HepG2 (cell line): ENCODE measurements around the gene ST6GALNAC6. TPM values are rescaled to one million over a fixed set of nuclear protein-coding genes. Genes with fewer than 3 reads are reported as not detected.

ENCODE experiments used
- ATM ChIP-seq: fragments of 450-650 bp; IDR thresholded peaks from 2 replicates; pipeline ENCODE4 v1.7.1; 2017; ENCODE audit warnings: mild to moderate bottlenecking, borderline replicate concordance
- BHLHE40 ChIP-seq: IDR thresholded peaks from 2 replicates; pipeline ENCODE4 v1.6.1; 2011; ENCODE audit warnings: low read length, improper control_type of control experiment
- ERF ChIP-seq: IDR thresholded peaks from 2 replicates; pipeline ENCODE4 v1.6.1; 2018; ENCODE audit warnings: missing biosample characterization, missing genetic modification reagents
- HOXA9 ChIP-seq: sonication (generic); formaldehyde crosslinking; IDR thresholded peaks from 2 replicates; pipeline ENCODE4 v1.8.1; 2022; ENCODE audit warnings: missing genetic modification reagents, mild to moderate bottlenecking, moderate library complexity, borderline replicate concordance
- MED1 ChIP-seq: sonication (generic); formaldehyde crosslinking; IDR thresholded peaks from 2 replicates; pipeline ENCODE4 v1.4.0; 2020; ENCODE audit warnings: missing genetic modification reagents
- NFIC ChIP-seq: IDR thresholded peaks from 2 replicates; pipeline ENCODE4 v1.6.1; 2012; ENCODE audit warnings: mild to moderate bottlenecking, low read length, inconsistent platforms
- NR2F2 ChIP-seq: IDR thresholded peaks from 2 replicates; pipeline ENCODE4 v1.6.1; 2012; ENCODE audit warnings: low read depth, inconsistent platforms, borderline replicate concordance
- PITX1 ChIP-seq: sonication (generic); formaldehyde crosslinking; IDR thresholded peaks from 2 replicates; pipeline ENCODE4 v1.5.1; 2020; ENCODE audit warnings: mild to moderate bottlenecking, missing genetic modification reagents
- RBFOX2 ChIP-seq: fragments of 200-400 bp; formaldehyde crosslinking; IDR thresholded peaks from 2 replicates; pipeline ENCODE4 v1.6.1; 2017; ENCODE audit warnings: low read depth, mild to moderate bottlenecking, low read length
- REXO4 ChIP-seq: sonication (generic); formaldehyde crosslinking; IDR thresholded peaks from 2 replicates; pipeline ENCODE4 v1.8.0; 2022; ENCODE audit warnings: missing genetic modification reagents, mild to moderate bottlenecking, borderline replicate concordance
- RXRB ChIP-seq: IDR thresholded peaks from 2 replicates; pipeline ENCODE4 v1.6.1; 2016; ENCODE audit warnings: borderline replicate concordance, missing genetic modification reagents, missing compliant biosample characterization
- SOX5 ChIP-seq: IDR thresholded peaks from 2 replicates; pipeline ENCODE4 v1.6.1; 2016; ENCODE audit warnings: borderline replicate concordance
- ZNF12 ChIP-seq: sonication (generic); formaldehyde crosslinking; IDR thresholded peaks from 2 replicates; pipeline ENCODE4 v1.5.0; 2020; ENCODE audit warnings: missing genetic modification reagents
- ZNF296 ChIP-seq: sonication (generic); formaldehyde crosslinking; conservative IDR thresholded peaks from 2 replicates; pipeline ENCODE4 v1.5.0; 2020; ENCODE audit warnings: mild to moderate bottlenecking, missing genetic modification reagents
- ZNF546 ChIP-seq: sonication (generic); formaldehyde crosslinking; conservative IDR thresholded peaks from 2 replicates; pipeline ENCODE4 v1.8.1; 2023; ENCODE audit warnings: mild to moderate bottlenecking, missing genetic modification reagents
- ZNF589 ChIP-seq: sonication (generic); formaldehyde crosslinking; conservative IDR thresholded peaks from 2 replicates; pipeline ENCODE4 v1.8.0; 2022; ENCODE audit warnings: mild to moderate bottlenecking, moderate library complexity, missing genetic modification reagents
- ZNF615 ChIP-seq: sonication (generic); formaldehyde crosslinking; IDR thresholded peaks from 2 replicates; pipeline ENCODE4 v1.5.0; 2020; ENCODE audit warnings: mild to moderate bottlenecking, missing genetic modification reagents, borderline replicate concordance
- ZNF629 ChIP-seq: sonication (generic); formaldehyde crosslinking; conservative IDR thresholded peaks from 2 replicates; pipeline ENCODE4 v1.5.0; 2020; ENCODE audit warnings: missing genetic modification reagents
- ZNF674 ChIP-seq: sonication (generic); formaldehyde crosslinking; IDR thresholded peaks from 2 replicates; pipeline ENCODE4 v1.5.0; 2020; ENCODE audit warnings: low read depth, mild to moderate bottlenecking, missing genetic modification reagents
- ZSCAN21 ChIP-seq: sonication (generic); formaldehyde crosslinking; IDR thresholded peaks from 2 replicates; pipeline ENCODE4 v1.8.0; 2022; ENCODE audit warnings: mild to moderate bottlenecking, missing genetic modification reagents, moderate library complexity, borderline replicate concordance
- polyA plus RNA-seq, 8 experiments: library from polyadenylated mRNA; depleted of rRNA in 3 of 8; stranded (reverse) in 7 of 8; unstranded in 1 of 8; fragments of >200 nt; fragmentation: Illumina TruSeq in 4 of 8; extraction: Trizol in 4 of 8; gene quantifications; 2 replicates each; pipeline versions ENCODE4 v1.2.1 to v1.2.3, GENCODE V29; 2011 to 2016; ENCODE audit warnings: low read depth in 4 of 8, missing spikeins in 1 of 8, mixed read lengths in 1 of 8; ENCODE audit not compliant: insufficient read depth in 1 of 8
- total RNA-seq, 5 experiments: library from RNA; depleted of rRNA; stranded (reverse); fragments of >200 nt; fragmentation: Illumina TruSeq; extraction: Trizol; gene quantifications; 2 replicates each; pipeline ENCODE4 v1.2.3, GENCODE V29; 2016; ENCODE audit warnings: low read depth in 1 of 5
- TF ChIP-seq, protein P1 (sequence below): IDR thresholded peaks from 2 replicates; pipeline ENCODE4 v1.6.1; 2016; ENCODE audit warnings: low read depth, control low read depth
- TF ChIP-seq, protein P2 (sequence below): sonication (generic); formaldehyde crosslinking; IDR thresholded peaks from 2 replicates; pipeline ENCODE4 v1.4.0; 2020; ENCODE audit warnings: mild to moderate bottlenecking, missing genetic modification reagents
- TF ChIP-seq, protein P3 (sequence below): fragments of 450-650 bp; IDR thresholded peaks from 2 replicates; pipeline ENCODE4 v1.6.1; 2017
- TF ChIP-seq, protein P4 (sequence below): sonication (generic); formaldehyde crosslinking; IDR thresholded peaks from 2 replicates; pipeline ENCODE4 v1.4.0; 2020; ENCODE audit warnings: missing genetic modification reagents

Gene ST6GALNAC6
- total and polyA plus RNA-seq, 2 of the 13 experiments (the other 11 are each of a cell fraction or from before 2014, with no cell fraction given), result 18.5 to 65.4 TPM

DNA sequence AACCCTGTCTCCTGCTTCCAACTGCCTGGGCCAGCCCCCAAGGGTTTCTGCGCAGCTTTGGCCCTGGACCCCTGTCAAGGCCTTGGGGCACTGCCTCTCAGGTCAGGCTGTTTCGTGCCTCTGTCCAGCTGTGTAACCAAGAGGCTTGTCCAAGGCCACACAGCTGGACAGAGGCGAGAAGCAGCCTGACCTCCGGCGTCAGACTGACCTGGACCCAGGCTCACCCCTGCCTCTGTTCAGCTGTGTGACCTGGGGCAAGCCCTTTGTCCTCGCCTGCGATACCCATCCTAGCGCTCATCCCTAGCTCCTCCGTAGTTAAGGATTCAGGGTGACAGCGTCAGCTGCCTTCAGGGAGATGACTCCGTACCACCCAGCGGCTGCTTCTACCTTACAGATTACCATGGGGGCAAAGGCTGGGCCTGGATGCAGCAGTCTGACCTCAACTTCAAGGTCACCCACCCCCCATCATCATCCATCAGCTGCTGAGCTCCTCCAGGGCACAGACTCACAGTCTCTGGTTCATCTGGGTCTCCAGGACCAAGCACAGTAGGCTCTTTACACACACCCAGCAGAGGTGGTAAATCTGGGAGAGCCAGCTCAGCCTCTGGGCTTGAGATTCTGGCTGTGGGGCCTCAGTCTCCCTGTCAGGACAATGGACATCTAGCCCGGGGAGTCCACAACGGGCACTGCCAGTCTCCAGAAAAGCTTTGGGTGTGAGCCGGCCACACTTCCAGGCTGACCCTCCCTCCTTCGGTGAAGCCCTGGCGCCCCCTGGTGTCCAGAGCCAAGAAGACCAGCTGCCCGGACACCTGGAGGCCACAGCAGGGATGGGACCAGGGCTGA lies 29.9 kb downstream of the ST6GALNAC6 start (continued):
- TF ChIP-seq BHLHE40 (no peak), ERF (CRISPR knock-in tag) (peak; percentile 66), ZNF615 (no peak), ZNF629 (CRISPR knock-in tag) (peak; percentile 72), HOXA9 (no peak), ZSCAN21 (no peak), ZNF674 (CRISPR knock-in tag) (no peak), RXRB (CRISPR knock-in tag) (peak; percentile 34; the same call in 1 of the 2 replicates), ATM (no peak), SOX5 (CRISPR knock-in tag) (no peak), ZNF546 (CRISPR knock-in tag) (no peak), MED1 (CRISPR knock-in tag) (peak; percentile 22; the same call in 1 of the 2 replicates), RBFOX2 (no peak), PITX1 (no peak), NFIC (no peak), ZNF589 (CRISPR knock-in tag) (no peak), ZNF12 (CRISPR knock-in tag) (no peak), ZNF296 (CRISPR knock-in tag) (no peak), NR2F2 (peak; percentile 19; the same call in 1 of the 2 replicates), REXO4 (CRISPR knock-in tag) (no peak)
- TF ChIP-seq, protein P1, sequence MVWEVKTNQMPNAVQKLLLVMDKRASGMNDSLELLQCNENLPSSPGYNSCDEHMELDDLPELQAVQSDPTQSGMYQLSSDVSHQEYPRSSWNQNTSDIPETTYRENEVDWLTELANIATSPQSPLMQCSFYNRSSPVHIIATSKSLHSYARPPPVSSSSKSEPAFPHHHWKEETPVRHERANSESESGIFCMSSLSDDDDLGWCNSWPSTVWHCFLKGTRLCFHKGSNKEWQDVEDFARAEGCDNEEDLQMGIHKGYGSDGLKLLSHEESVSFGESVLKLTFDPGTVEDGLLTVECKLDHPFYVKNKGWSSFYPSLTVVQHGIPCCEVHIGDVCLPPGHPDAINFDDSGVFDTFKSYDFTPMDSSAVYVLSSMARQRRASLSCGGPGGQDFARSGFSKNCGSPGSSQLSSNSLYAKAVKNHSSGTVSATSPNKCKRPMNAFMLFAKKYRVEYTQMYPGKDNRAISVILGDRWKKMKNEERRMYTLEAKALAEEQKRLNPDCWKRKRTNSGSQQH (CRISPR knock-in tag), result no peak
- TF ChIP-seq, protein P2, sequence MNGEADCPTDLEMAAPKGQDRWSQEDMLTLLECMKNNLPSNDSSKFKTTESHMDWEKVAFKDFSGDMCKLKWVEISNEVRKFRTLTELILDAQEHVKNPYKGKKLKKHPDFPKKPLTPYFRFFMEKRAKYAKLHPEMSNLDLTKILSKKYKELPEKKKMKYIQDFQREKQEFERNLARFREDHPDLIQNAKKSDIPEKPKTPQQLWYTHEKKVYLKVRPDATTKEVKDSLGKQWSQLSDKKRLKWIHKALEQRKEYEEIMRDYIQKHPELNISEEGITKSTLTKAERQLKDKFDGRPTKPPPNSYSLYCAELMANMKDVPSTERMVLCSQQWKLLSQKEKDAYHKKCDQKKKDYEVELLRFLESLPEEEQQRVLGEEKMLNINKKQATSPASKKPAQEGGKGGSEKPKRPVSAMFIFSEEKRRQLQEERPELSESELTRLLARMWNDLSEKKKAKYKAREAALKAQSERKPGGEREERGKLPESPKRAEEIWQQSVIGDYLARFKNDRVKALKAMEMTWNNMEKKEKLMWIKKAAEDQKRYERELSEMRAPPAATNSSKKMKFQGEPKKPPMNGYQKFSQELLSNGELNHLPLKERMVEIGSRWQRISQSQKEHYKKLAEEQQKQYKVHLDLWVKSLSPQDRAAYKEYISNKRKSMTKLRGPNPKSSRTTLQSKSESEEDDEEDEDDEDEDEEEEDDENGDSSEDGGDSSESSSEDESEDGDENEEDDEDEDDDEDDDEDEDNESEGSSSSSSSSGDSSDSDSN (CRISPR knock-in tag), result peak; percentile 41; the same call in 1 of the 2 replicates
- TF ChIP-seq, protein P3, sequence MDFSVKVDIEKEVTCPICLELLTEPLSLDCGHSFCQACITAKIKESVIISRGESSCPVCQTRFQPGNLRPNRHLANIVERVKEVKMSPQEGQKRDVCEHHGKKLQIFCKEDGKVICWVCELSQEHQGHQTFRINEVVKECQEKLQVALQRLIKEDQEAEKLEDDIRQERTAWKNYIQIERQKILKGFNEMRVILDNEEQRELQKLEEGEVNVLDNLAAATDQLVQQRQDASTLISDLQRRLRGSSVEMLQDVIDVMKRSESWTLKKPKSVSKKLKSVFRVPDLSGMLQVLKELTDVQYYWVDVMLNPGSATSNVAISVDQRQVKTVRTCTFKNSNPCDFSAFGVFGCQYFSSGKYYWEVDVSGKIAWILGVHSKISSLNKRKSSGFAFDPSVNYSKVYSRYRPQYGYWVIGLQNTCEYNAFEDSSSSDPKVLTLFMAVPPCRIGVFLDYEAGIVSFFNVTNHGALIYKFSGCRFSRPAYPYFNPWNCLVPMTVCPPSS, result no peak
- TF ChIP-seq, protein P4, sequence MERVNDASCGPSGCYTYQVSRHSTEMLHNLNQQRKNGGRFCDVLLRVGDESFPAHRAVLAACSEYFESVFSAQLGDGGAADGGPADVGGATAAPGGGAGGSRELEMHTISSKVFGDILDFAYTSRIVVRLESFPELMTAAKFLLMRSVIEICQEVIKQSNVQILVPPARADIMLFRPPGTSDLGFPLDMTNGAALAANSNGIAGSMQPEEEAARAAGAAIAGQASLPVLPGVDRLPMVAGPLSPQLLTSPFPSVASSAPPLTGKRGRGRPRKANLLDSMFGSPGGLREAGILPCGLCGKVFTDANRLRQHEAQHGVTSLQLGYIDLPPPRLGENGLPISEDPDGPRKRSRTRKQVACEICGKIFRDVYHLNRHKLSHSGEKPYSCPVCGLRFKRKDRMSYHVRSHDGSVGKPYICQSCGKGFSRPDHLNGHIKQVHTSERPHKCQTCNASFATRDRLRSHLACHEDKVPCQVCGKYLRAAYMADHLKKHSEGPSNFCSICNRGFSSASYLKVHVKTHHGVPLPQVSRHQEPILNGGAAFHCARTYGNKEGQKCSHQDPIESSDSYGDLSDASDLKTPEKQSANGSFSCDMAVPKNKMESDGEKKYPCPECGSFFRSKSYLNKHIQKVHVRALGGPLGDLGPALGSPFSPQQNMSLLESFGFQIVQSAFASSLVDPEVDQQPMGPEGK (CRISPR knock-in tag), result 0 out of 2 replicates have a peak, but pooled peaks have one; percentile 30
